PC-9 (cell line): Measurements from ENCODE around the gene SYNGR2.

Experiments
- CTCF ChIP-seq: fragments of 200-600 bp; sonication (generic); conservative IDR thresholded peaks from 2 replicates; pipeline ENCODE4 v1.6.1; 2017; ENCODE audit warnings: mixed run types, antibody characterized with exemption, mild to moderate bottlenecking, moderate library complexity
- EZH2 ChIP-seq: fragments of 200-600 bp; sonication (generic); IDR thresholded peaks from 2 replicates; pipeline ENCODE4 v1.8.0; 2017; ENCODE audit warnings: antibody characterized with exemption, low read depth

DNA sequence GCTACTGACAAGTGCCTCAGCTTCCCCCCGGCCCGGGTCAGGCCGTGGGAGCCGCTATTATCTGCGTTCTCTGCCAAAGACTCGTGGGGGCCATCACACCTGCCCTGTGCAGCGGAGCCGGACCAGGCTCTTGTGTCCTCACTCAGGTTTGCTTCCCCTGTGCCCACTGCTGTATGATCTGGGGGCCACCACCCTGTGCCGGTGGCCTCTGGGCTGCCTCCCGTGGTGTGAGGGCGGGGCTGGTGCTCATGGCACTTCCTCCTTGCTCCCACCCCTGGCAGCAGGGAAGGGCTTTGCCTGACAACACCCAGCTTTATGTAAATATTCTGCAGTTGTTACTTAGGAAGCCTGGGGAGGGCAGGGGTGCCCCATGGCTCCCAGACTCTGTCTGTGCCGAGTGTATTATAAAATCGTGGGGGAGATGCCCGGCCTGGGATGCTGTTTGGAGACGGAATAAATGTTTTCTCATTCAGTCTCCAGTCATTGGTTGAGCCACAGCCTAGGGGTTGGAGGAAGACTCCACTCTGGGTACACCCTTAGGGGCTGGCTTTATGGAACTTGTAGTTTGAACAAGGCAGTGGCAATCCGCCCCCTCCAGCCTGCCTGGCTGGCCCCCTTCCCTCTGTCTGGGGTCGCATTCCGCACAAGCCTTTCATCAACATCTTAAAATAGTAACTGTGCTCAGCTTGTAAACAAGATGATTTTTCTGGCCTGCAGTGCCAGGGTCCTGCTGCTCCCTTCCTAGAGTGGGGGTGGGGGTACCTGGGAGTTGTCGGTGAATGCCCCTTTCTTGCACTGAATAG is 4.1 kb downstream of the SYNGR2 start:
- no peak for TF ChIP-seq CTCF
- TF ChIP-seq EZH2 = no peak
